HepG2 (cell line): ENCODE data around the gene EIF3A. TPM values are rescaled to one million over a fixed set of nuclear protein-coding genes. Genes with fewer than 3 reads are reported as not detected.
A peak's percentile ranks its signal among the peaks of the same experiment; 100 is the strongest.

Experiments used
- AKNA ChIP-seq: sonication (generic); formaldehyde crosslinking; IDR thresholded peaks from 2 replicates; pipeline ENCODE4 v1.4.0; 2020; ENCODE audit warnings: missing genetic modification reagents, borderline replicate concordance
- EHMT2 ChIP-seq: fragments of 200-600 bp; sonication (generic); IDR thresholded peaks from 2 replicates; pipeline ENCODE4 v1.7.0; 2017; ENCODE audit warnings: antibody characterized with exemption, low read depth, low read length, borderline replicate concordance
- MXI1 ChIP-seq: IDR thresholded peaks from 3 replicates; pipeline ENCODE4 v1.6.1; 2012; ENCODE audit warnings: low read depth, low read length, inconsistent platforms, borderline replicate concordance
- PBX2 ChIP-seq: IDR thresholded peaks from 2 replicates; pipeline ENCODE4 v1.6.1; 2016; ENCODE audit warnings: control low read depth
- SALL1 ChIP-seq: sonication (generic); formaldehyde crosslinking; IDR thresholded peaks from 2 replicates; pipeline ENCODE4 v1.8.0; 2022; ENCODE audit warnings: mild to moderate bottlenecking, missing genetic modification reagents
- ZFAT ChIP-seq: sonication (generic); formaldehyde crosslinking; conservative IDR thresholded peaks from 2 replicates; pipeline ENCODE4 v1.8.1; 2023; ENCODE audit warnings: missing genetic modification reagents, inconsistent platforms
- ZNF20 ChIP-seq: sonication (generic); formaldehyde crosslinking; IDR thresholded peaks from 2 replicates; pipeline ENCODE4 v1.4.0; 2020; ENCODE audit warnings: mild to moderate bottlenecking, moderate library complexity, missing genetic modification reagents
- ZNF224 ChIP-seq: sonication (generic); formaldehyde crosslinking; IDR thresholded peaks from 2 replicates; pipeline ENCODE4 v1.5.0; 2020; ENCODE audit warnings: mild to moderate bottlenecking, missing genetic modification reagents
- ZNF496 ChIP-seq: sonication (generic); formaldehyde crosslinking; IDR thresholded peaks from 2 replicates; pipeline ENCODE4 v1.8.1; 2023; ENCODE audit warnings: mild to moderate bottlenecking, moderate library complexity, missing genetic modification reagents; ENCODE audit not compliant: insufficient replicate concordance
- ZNF530 ChIP-seq: sonication (generic); formaldehyde crosslinking; IDR thresholded peaks from 2 replicates; pipeline ENCODE4 v1.5.0; 2020; ENCODE audit warnings: low read depth, mild to moderate bottlenecking, missing genetic modification reagents
- ZNF713 ChIP-seq: sonication (generic); formaldehyde crosslinking; IDR thresholded peaks from 2 replicates; pipeline ENCODE4 v1.4.0; 2020; ENCODE audit warnings: mild to moderate bottlenecking, missing genetic modification reagents
- ZNF776 ChIP-seq: sonication (generic); formaldehyde crosslinking; IDR thresholded peaks from 2 replicates; pipeline ENCODE4 v1.4.0; 2020; ENCODE audit warnings: mild to moderate bottlenecking, missing genetic modification reagents
- ZSCAN9 ChIP-seq: IDR thresholded peaks from 2 replicates; pipeline ENCODE4 v1.6.1; 2016; ENCODE audit warnings: borderline replicate concordance
- polyA plus RNA-seq, 8 experiments: library from polyadenylated mRNA; depleted of rRNA in 3 of 8; stranded (reverse) in 7 of 8; unstranded in 1 of 8; fragments of >200 nt; fragmentation: Illumina TruSeq in 4 of 8; extraction: Trizol in 4 of 8; gene quantifications; 2 replicates each; pipeline versions ENCODE4 v1.2.1 to v1.2.3, GENCODE V29; 2011 to 2016; ENCODE audit warnings: low read depth in 4 of 8, missing spikeins in 1 of 8, mixed read lengths in 1 of 8; ENCODE audit not compliant: insufficient read depth in 1 of 8
- total RNA-seq, 5 experiments: library from RNA; depleted of rRNA; stranded (reverse); fragments of >200 nt; fragmentation: Illumina TruSeq; extraction: Trizol; gene quantifications; 2 replicates each; pipeline ENCODE4 v1.2.3, GENCODE V29; 2016; ENCODE audit warnings: low read depth in 1 of 5
- TF ChIP-seq, protein P1 (sequence below): sonication (generic); formaldehyde crosslinking; IDR thresholded peaks from 2 replicates; pipeline ENCODE4 v1.5.0; 2020; ENCODE audit warnings: missing genetic modification reagents
- TF ChIP-seq, protein P2 (sequence below): sonication (generic); formaldehyde crosslinking; IDR thresholded peaks from 2 replicates; pipeline ENCODE4 v1.8.0; 2022; ENCODE audit warnings: mild to moderate bottlenecking, missing genetic modification reagents; ENCODE audit not compliant: insufficient replicate concordance

The EIF3A gene
- total and polyA plus RNA-seq, 2 of the 13 experiments (the other 11 are each of a cell fraction or from before 2014, with no cell fraction given), result 25.6 to 117 TPM

GRCh38 chr10:119113751-119114732, 33.4 kb upstream of the EIF3A start (continued):
- TF ChIP-seq AKNA (CRISPR knock-in tag) (no peak), EHMT2 (no peak; the same call in 1 of the 2 replicates), ZNF224 (CRISPR knock-in tag) (no peak), MXI1 (peak; percentile 80; the same call in 2 of the 3 replicates), ZNF530 (CRISPR knock-in tag) (no peak), ZNF496 (CRISPR knock-in tag) (no peak), ZFAT (CRISPR knock-in tag) (no peak), SALL1 (CRISPR knock-in tag) (peak; percentile 99), ZNF776 (CRISPR knock-in tag) (no peak), ZNF713 (CRISPR knock-in tag) (no peak), ZSCAN9 (CRISPR knock-in tag) (peak; percentile 79), ZNF20 (CRISPR knock-in tag) (no peak), PBX2 (CRISPR knock-in tag) (no peak)
- TF ChIP-seq, protein P1, sequence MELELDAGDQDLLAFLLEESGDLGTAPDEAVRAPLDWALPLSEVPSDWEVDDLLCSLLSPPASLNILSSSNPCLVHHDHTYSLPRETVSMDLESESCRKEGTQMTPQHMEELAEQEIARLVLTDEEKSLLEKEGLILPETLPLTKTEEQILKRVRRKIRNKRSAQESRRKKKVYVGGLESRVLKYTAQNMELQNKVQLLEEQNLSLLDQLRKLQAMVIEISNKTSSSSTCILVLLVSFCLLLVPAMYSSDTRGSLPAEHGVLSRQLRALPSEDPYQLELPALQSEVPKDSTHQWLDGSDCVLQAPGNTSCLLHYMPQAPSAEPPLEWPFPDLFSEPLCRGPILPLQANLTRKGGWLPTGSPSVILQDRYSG, result no peak
- TF ChIP-seq, protein P2, sequence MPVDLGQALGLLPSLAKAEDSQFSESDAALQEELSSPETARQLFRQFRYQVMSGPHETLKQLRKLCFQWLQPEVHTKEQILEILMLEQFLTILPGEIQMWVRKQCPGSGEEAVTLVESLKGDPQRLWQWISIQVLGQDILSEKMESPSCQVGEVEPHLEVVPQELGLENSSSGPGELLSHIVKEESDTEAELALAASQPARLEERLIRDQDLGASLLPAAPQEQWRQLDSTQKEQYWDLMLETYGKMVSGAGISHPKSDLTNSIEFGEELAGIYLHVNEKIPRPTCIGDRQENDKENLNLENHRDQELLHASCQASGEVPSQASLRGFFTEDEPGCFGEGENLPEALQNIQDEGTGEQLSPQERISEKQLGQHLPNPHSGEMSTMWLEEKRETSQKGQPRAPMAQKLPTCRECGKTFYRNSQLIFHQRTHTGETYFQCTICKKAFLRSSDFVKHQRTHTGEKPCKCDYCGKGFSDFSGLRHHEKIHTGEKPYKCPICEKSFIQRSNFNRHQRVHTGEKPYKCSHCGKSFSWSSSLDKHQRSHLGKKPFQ, result no peak
